Spleen (tissue), 7 donors: ENCODE data around the gene PFN1.

Experiments
- POLR2A ChIP-seq, 3 donors: fragments of 450-650 bp; IDR thresholded peaks; one replicate each; pipeline ENCODE4 v1.5.1; 2017; ENCODE audit warnings: antibody characterized with exemption in 3 of 3, mild to moderate bottlenecking in 1 of 3
- POLR2AphosphoS5 ChIP-seq, 3 donors: sonication (generic); formaldehyde crosslinking; IDR thresholded peaks; one replicate each; pipeline ENCODE4 v1.5.1; 2017; ENCODE audit warnings: antibody characterized with exemption in 3 of 3
- TF ChIP-seq, protein P1 (sequence below), 11 experiments: fragments of 200-600 bp in 7 of 11; fragments of 450-650 bp in 4 of 11; sonication (generic) in 4 of 11; IDR thresholded peaks in 8 of 11; conservative IDR thresholded peaks in 3 of 11; 1 replicate in 7 of 11; 2 replicates in 4 of 11; pipeline versions ENCODE4 v1.4.0 to v1.8.0; 2016 to 2021; ENCODE audit warnings: antibody characterized with exemption in 11 of 11, inconsistent platforms in 4 of 11, mild to moderate bottlenecking in 1 of 11
- donor health status: DM: no; HTN: no; CAD: no; lungs with moderate emphysema.
- donor health status: DM: no; HTN: no; CAD: no.
- donor health status: DM: no; HTN: no; CAD: no.

DNA sequence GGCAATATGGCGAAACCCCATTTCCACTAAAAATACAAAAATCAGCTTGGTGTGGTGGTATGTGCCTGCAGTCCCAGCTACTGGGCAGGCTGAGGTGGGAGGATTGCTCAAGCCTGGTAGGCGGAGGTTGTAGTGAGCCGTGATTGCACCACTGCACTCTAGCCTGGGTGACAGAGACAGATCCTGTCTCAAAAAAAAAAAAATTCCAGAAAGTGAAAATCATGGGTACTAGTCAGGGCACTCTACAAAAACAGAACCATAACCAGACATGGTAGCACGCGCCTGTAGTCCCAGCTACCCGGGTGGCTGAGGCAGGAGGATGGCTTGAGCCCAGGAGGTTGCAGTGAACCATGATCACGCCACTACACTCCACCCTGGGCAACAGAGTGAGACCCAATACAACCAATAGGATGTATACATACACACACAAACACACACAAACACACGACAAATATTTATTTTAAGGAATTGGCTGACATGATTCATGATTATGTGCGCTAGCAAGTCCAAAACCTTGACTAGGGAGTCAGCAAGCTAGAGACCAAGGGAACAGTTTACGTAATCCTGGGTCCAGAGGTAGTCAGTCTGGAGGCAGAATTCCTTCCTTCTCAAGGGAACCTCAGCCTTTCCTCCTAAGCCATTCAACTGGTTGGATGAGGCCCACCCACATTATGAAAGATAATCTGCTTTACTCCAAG, 27.8 kb downstream of the PFN1 start:
- TF ChIP-seq, protein P1, sequence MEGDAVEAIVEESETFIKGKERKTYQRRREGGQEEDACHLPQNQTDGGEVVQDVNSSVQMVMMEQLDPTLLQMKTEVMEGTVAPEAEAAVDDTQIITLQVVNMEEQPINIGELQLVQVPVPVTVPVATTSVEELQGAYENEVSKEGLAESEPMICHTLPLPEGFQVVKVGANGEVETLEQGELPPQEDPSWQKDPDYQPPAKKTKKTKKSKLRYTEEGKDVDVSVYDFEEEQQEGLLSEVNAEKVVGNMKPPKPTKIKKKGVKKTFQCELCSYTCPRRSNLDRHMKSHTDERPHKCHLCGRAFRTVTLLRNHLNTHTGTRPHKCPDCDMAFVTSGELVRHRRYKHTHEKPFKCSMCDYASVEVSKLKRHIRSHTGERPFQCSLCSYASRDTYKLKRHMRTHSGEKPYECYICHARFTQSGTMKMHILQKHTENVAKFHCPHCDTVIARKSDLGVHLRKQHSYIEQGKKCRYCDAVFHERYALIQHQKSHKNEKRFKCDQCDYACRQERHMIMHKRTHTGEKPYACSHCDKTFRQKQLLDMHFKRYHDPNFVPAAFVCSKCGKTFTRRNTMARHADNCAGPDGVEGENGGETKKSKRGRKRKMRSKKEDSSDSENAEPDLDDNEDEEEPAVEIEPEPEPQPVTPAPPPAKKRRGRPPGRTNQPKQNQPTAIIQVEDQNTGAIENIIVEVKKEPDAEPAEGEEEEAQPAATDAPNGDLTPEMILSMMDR (IDR thresholded peaks at IDR 0.05 in 8 of 11, conservative IDR thresholded peaks at IDR 0.05 in 3 of 11) = no peak
- TF ChIP-seq POLR2A (IDR thresholded peaks at IDR 0.05) = no peak
- no peak for TF ChIP-seq POLR2AphosphoS5 (IDR thresholded peaks at IDR 0.05)
